IMR-90 (cell line): ENCODE data around the gene AKIRIN1. TPM values are rescaled to one million over a fixed set of nuclear protein-coding genes. Genes with fewer than 3 reads are reported as not detected.

Experiments used
- ATAC-seq: fragments of 200-7000 bp; cut with Tn5 transposase; 2 replicates; pipeline ENCODE4 v1.9.1; 2020; ENCODE audit warnings: low read depth, mild to moderate bottlenecking, moderate library complexity
- BruUV-seq: library from RNA; stranded (reverse); fragments of 400-500 nt; replicated peaks from 2 replicates; lab custom pipeline; 2021; lab: Mats Ljungman, UMichigan
- CTCF ChIA-PET: fragments of 300-600 bp; formaldehyde crosslinking; extraction: SDS; loops from one replicate; lab custom pipeline; 2021; ENCODE audit warnings: antibody characterized with exemption; lab: Yijun Ruan, JAX
- POLR2A ChIA-PET: fragments of 300-600 bp; sonication (Branson Sonifier 250); formaldehyde crosslinking; loops from one replicate; lab custom pipeline; 2022; ENCODE audit warnings: antibody characterized with exemption; ENCODE audit not compliant: unreplicated experiment; lab: Charles Lee
- DNase-seq: peaks from one replicate; pipeline ENCODE4 v3.0.0; 2013
- H2AFZ ChIP-seq: replicated peaks from 2 replicates; pipeline ENCODE3; 2013; ENCODE audit warnings: low read length, mild to moderate bottlenecking; ENCODE audit not compliant: poor library complexity
- H2AK5ac ChIP-seq: 2 replicates; pipeline ENCODE4 v1.6.1; 2013; ENCODE audit warnings: low read depth, low read length, inconsistent platforms
- H2AK9ac ChIP-seq: replicated peaks from 2 replicates; pipeline ENCODE3; 2013; ENCODE audit warnings: mild to moderate bottlenecking, low read depth, low read length, moderate library complexity; ENCODE audit not compliant: poor library complexity
- H2BK120ac ChIP-seq: 2 replicates; pipeline ENCODE4 v1.6.1; 2013; ENCODE audit warnings: low read depth, low read length, inconsistent platforms
- H2BK15ac ChIP-seq: 3 replicates; pipeline ENCODE4 v1.6.1; 2013; ENCODE audit warnings: low read depth, low read length, inconsistent platforms
- H2BK20ac ChIP-seq: 2 replicates; pipeline ENCODE4 v1.6.1; 2013; ENCODE audit warnings: low read depth, mild to moderate bottlenecking, inconsistent platforms, low read length, moderate library complexity
- H2BK5ac ChIP-seq: 2 replicates; pipeline ENCODE4 v1.6.1; 2013; ENCODE audit warnings: mild to moderate bottlenecking, low read depth, low read length, inconsistent platforms; ENCODE audit not compliant: poor library complexity, severe bottlenecking
- H3K14ac ChIP-seq: replicated peaks from 2 replicates; pipeline ENCODE4 v1.6.1; 2013; ENCODE audit warnings: low read depth, low read length, inconsistent platforms
- H3K18ac ChIP-seq: 2 replicates; pipeline ENCODE4 v1.6.1; 2013; ENCODE audit warnings: low read depth, low read length, control low read depth
- H3K23ac ChIP-seq: 2 replicates; pipeline ENCODE4 v1.6.1; 2013; ENCODE audit warnings: low read depth, low read length, inconsistent platforms
- H3K27ac ChIP-seq: 2 replicates; pipeline ENCODE4 v1.5.1; 2013; ENCODE audit warnings: mild to moderate bottlenecking, control low read depth, low read length; ENCODE audit not compliant: insufficient read depth
- H3K27me3 ChIP-seq: 2 replicates; pipeline ENCODE4 v1.6.1; 2013; ENCODE audit warnings: low read length; ENCODE audit not compliant: control insufficient read depth, insufficient read depth
- H3K36me3 ChIP-seq: 2 replicates; pipeline ENCODE4 v1.6.1; 2013; ENCODE audit warnings: low read length, mixed read lengths; ENCODE audit not compliant: control insufficient read depth, insufficient read depth
- H3K4ac ChIP-seq: 2 replicates; pipeline ENCODE4 v1.6.1; 2013; ENCODE audit warnings: low read depth, low read length, inconsistent platforms
- H3K4me1 ChIP-seq: 2 replicates; pipeline ENCODE4 v1.6.1; 2013; ENCODE audit warnings: low read length, mixed read lengths; ENCODE audit not compliant: control insufficient read depth, insufficient read depth
- H3K4me2 ChIP-seq: 2 replicates; pipeline ENCODE4 v1.6.1; 2013; ENCODE audit warnings: low read depth, mild to moderate bottlenecking, control low read depth, low read length, moderate library complexity
- H3K4me3 ChIP-seq: 2 replicates; pipeline ENCODE4 v1.5.1; 2013; ENCODE audit warnings: low read depth, mild to moderate bottlenecking, control low read depth, low read length, moderate library complexity; ENCODE audit not compliant: insufficient read depth
- H3K56ac ChIP-seq: 2 replicates; pipeline ENCODE4 v1.6.1; 2013; ENCODE audit warnings: low read length, inconsistent platforms; ENCODE audit not compliant: insufficient read depth; ENCODE audit errors: extremely low read depth
- H3K79me1 ChIP-seq, 2 experiments: 2 replicates each; pipeline ENCODE4 v1.6.1; 2013; ENCODE audit warnings: low read length in 2 of 2, inconsistent platforms in 1 of 2, low read depth in 1 of 2
- H3K9ac ChIP-seq: 2 replicates; pipeline ENCODE4 v1.6.1; 2013; ENCODE audit warnings: low read depth, low read length, control low read depth
- H3K9me1 ChIP-seq: 2 replicates; pipeline ENCODE4 v1.6.1; 2013; ENCODE audit warnings: low read length, inconsistent platforms; ENCODE audit not compliant: insufficient read depth
- H3K9me3 ChIP-seq: 2 replicates; pipeline ENCODE4 v1.6.1; 2013; ENCODE audit warnings: low read length; ENCODE audit not compliant: control insufficient read depth, insufficient read depth
- H4K20me1 ChIP-seq: 2 replicates; pipeline ENCODE4 v1.6.1; 2013; ENCODE audit warnings: low read length, inconsistent platforms; ENCODE audit not compliant: insufficient read depth
- H4K5ac ChIP-seq: 2 replicates; pipeline ENCODE4 v1.6.1; 2013; ENCODE audit warnings: mild to moderate bottlenecking, low read depth, low read length, control low read depth
- H4K8ac ChIP-seq, 2 experiments: 2 replicates each; pipeline ENCODE4 v1.6.1; 2013; ENCODE audit warnings: low read depth in 2 of 2, low read length in 2 of 2, control low read depth in 1 of 2, inconsistent platforms in 1 of 2
- H4K91ac ChIP-seq: 2 replicates; pipeline ENCODE4 v1.6.1; 2013; ENCODE audit warnings: low read depth, low read length, inconsistent platforms; ENCODE audit not compliant: insufficient read depth
- CEBPB ChIP-seq: IDR thresholded peaks from 2 replicates; pipeline ENCODE4 v1.6.1; 2012; ENCODE audit warnings: low read depth, low read length, improper control_type of control experiment
- CTCF ChIP-seq: conservative IDR thresholded peaks from 2 replicates; pipeline ENCODE4 v1.5.1; 2012; ENCODE audit warnings: mild to moderate bottlenecking, low read depth, low read length, improper control_type of control experiment
- MAFK ChIP-seq: IDR thresholded peaks from 2 replicates; pipeline ENCODE4 v1.6.1; 2012; ENCODE audit warnings: low read depth, low read length, improper control_type of control experiment
- MXI1 ChIP-seq: IDR thresholded peaks from 2 replicates; pipeline ENCODE4 v1.6.1; 2012; ENCODE audit warnings: low read depth, mild to moderate bottlenecking, low read length, moderate library complexity, borderline replicate concordance
- NFE2L2 ChIP-seq: fragments of 150-350 bp; IDR thresholded peaks from 2 replicates; pipeline ENCODE4 v1.6.1; 2016; ENCODE audit warnings: low read depth, mild to moderate bottlenecking, low read length
- RAD21 ChIP-seq: IDR thresholded peaks from 2 replicates; pipeline ENCODE4 v1.6.1; 2012; ENCODE audit warnings: low read length, improper control_type of control experiment
- WGBS, 2 experiments: methylation state at CpG; one replicate each; pipeline versions ENCODE4 v1.1.5 to v1.1.7; 2013; ENCODE audit warnings: missing lambda C conversion rate in 2 of 2; ENCODE audit not compliant: insufficient read length in 1 of 2; ENCODE audit errors: extremely low coverage in 2 of 2; 5-methylcytosine and 5-hydroxymethylcytosine counted together
- dilution Hi-C: fragments of 300-500 bp; cut with HindIII; formaldehyde crosslinking; loops from one replicate; pipeline ENCODE4 v1.14.3; 2018; ENCODE audit warnings: low sequenced_read_pairs; ENCODE audit not compliant: unreplicated experiment
- in situ Hi-C: fragments of 300-500 bp; cut with MboI; formaldehyde crosslinking; loops from 3 replicates; pipeline ENCODE4 v1.14.3; 2019; ENCODE audit warnings: low sequenced_read_pairs, inconsistent platforms, mixed read lengths
- intact Hi-C: fragments of 100-400 bp; cut with micrococcal nuclease; formaldehyde crosslinking; loops from 2 replicates; pipeline ENCODE4 v1.10.0; 2022
- polyA plus RNA-seq, 3 experiments: library from polyadenylated mRNA; depleted of rRNA; stranded (reverse); fragments of >200 nt; gene quantifications; 2 replicates each; pipeline ENCODE4 v1.2.3, GENCODE V29; 2012; ENCODE audit warnings: low replicate concordance in 1 of 3
- total RNA-seq: library from RNA; depleted of rRNA; stranded (reverse); fragments of >200 nt; gene quantifications from 2 replicates; pipeline ENCODE4 v1.2.3, GENCODE V29; 2012

The AKIRIN1 gene
- total and polyA plus RNA-seq, 2 of the 4 experiments (the other 2 are of a cell fraction), result 42.5 to 44.2 TPM

DNA sequence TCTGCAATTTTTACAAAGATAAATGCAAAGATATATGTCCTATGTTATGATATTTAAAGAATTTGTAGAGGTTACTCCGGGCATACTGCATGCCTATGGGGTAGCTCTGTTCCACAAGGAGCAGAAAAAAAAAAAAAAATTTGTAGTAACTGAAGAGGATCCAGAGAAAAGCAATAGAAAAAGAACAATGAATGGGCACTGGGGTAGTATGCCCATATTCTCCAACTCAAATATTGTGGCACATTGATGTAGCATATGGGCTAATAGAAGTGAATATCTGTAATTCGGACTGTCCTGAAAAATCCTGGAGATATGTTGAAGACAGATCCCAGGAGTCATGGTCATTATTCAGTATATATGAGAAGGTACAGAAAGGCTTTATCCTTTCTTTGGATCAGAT is 1.1 kb upstream of the AKIRIN1 start:
- Histone ChIP-seq H3K4me3 (no peak overlapping the region), H3K4me1 (peaks cover 12% of the 10 kb centered on the region), H2AFZ (no peak overlapping the region), H2AK9ac (no peak overlapping the region), H3K27ac (no peak overlapping the region), H3K36me3 (peaks cover 1% of the 10 kb centered on the region), H3K9ac (no peak overlapping the region), H3K9me3 (no peaks in the 10 kb centered on the region), H3K79me1 (peaks cover 7 to 12% of the 10 kb centered on the region in 2 experiments; a peak in 2 of 4 replicates), H3K14ac (no peak overlapping the region), H4K8ac (peak overlapping the region; percentile 91 to 94; a peak in 3 of 4 replicates), H4K91ac (no peak overlapping the region), H2AK5ac (no peak overlapping the region), H3K56ac (no peak overlapping the region), H3K4me2 (no peak overlapping the region; the same call in 1 of the 2 replicates), H3K27me3 (no peaks in the 10 kb centered on the region), H2BK120ac (no peak overlapping the region), H3K4ac (no peak overlapping the region), H2BK5ac (no peak overlapping the region), H3K18ac (no peak overlapping the region), H2BK20ac (no peak overlapping the region), H3K9me1 (peaks cover 3% of the 10 kb centered on the region; the same call in 1 of the 2 replicates), H4K5ac (peak overlapping the region; percentile 90; the same call in 1 of the 2 replicates), H3K23ac (no peak overlapping the region), H2BK15ac (no peak overlapping the region), H4K20me1 (peaks cover 35% of the 10 kb centered on the region)
- dilution Hi-C loops, result no loop called here
- no TSS peak for BruUV-seq
- WGBS, 2 experiments, result no CpG with 5 or more reads among the region's 2 CpGs
- no peak for TF ChIP-seq RAD21
- no peak for TF ChIP-seq CEBPB
- TF ChIP-seq MAFK, result no peak
- no peak for TF ChIP-seq NFE2L2
- TF ChIP-seq MXI1, result no peak
- no peak for TF ChIP-seq CTCF
- ChIA-PET CTCF (interaction anchor here (0.7 kb wide), 1 partner anchor 27 kb away, joined by 3 read pairs; no protein-coding TSS in a partner anchor), POLR2A (interaction anchor here (0.5 kb wide), 1 partner anchor 36 kb away, joined by 3 read pairs; the partner anchor contains the start of gene NDUFS5)
- intact Hi-C loops, result loop anchor here (2.0 kb wide), 1 partner anchor 131 kb away; the partner anchor contains the start of gene RRAGC
- ATAC-seq (no peak), DNase-seq (no peak)
- in situ Hi-C loops, result no loop called here
